GM21723 (cell line): ENCODE data around the gene TDP2.
"Not testable (repeated sequence)": the region's sequence is repeated elsewhere in the genome, so short reads cannot be mapped to it uniquely, and the experiment has no call there.

Source experiments
- ATAC-seq: cut with Tn5 transposase; IDR thresholded peaks from one replicate; pipeline ENCODE4 v1.9.1; 2021; ENCODE audit warnings: mild to moderate bottlenecking, moderate library complexity; ENCODE audit not compliant: unreplicated experiment

Gene TDP2

GRCh38 chr6:24655215-24655614, 11.5 kb downstream of the TDP2 start:
- ATAC-seq, result no peak

DNA sequence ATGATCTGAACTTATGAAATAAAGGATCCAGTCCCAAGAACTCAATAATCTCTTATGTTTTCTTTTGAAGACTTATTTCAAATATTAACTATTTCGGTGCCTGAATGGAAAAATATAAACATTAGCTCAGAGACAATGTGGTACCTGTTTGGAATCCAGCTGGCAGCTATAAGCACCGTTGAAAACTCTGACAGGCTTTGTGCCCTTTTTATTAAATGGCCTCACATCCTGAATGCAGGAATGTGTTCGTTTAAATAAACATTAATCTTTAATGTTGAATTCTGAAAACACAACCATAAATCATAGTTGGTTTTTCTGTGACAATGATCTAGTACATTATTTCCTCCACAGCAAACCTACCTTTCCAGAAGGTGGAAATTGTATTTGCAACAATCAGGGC, 16.3 kb downstream of the TDP2 start:
- ATAC-seq, result no peak

- no peak for ATAC-seq
These were observed 17.0 kb downstream of the TDP2 start for GRCh38 chr6:24649691-24650090.

GRCh38 chr6:24648276-24648675, 18.4 kb downstream of the TDP2 start:
- no peak for ATAC-seq

DNA sequence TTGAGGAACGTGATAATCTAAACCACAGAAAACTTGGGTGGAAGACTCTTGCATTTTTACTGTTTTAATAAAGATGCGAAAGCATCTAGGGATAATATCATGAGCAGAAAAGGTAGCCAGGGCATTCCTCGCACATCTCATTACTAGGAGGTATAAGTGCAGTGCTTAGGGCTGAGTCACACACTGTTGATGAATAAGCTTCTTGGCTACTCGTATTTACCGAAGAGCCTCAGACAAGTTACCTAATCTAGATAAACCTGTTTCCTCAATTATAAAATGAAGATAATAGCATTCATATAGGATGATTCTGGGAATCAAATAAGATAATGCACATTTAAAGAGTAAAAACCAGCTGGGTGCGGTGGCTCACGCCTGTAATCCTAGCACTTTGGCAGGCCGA, 19.9 kb downstream of the TDP2 start:
- ATAC-seq, result no peak

DNA sequence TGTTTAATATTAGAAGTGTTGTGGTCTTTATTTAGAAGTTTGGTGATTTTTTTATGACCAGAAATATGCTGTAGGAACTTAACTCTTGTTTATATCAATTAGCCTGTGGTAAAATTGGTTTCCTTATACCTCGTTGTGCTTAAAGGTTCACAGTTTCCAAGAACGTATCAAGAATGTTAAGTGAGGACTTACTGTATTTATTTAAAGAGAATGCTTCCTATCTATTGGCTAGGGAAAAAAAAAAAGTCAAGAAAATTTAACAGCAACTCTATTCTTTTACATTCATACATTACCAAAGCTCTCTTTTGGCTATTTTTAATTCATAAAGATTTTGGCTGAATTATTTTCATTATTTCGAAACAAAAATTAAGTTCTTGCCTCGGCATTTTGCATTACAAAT, 22.3 kb downstream of the TDP2 start:
- no peak for ATAC-seq

GRCh38 chr6:24643920-24644319, 22.8 kb downstream of the TDP2 start:
- ATAC-seq, result no peak

DNA sequence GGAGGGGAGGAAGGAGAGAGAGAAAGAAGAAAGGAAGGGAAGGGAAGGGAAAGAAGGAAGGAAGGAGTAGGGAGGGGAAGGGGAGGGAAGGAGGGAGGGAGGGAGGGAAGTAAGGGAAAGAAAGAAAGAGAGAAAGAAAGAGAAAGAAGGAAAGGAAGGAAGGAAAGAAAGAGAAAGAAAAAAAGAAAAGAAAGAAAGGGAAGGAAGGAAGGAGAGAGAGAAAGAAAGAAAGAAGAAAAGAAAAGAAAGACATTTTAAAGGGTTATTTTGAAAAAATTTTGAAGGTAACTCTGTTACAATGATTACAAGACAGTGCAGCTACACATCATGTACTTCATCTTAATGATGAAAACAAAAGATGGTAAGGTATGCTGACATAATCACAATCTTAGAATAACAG, 24.6 kb downstream of the TDP2 start:
- ATAC-seq, result no peak

GRCh38 chr6:24640631-24641030, 26.1 kb downstream of the TDP2 start:
- ATAC-seq, result not testable (repeated sequence)

GRCh38 chr6:24640166-24640565, 26.5 kb downstream of the TDP2 start:
- ATAC-seq, result no peak

- no peak for ATAC-seq
These were observed 30.0 kb downstream of the TDP2 start for GRCh38 chr6:24636681-24637080.

GRCh38 chr6:24632573-24632972, 34.1 kb downstream of the TDP2 start:
- no peak for ATAC-seq

- ATAC-seq, result no peak
These were observed 35.0 kb downstream of the TDP2 start for GRCh38 chr6:24631671-24632070.

GRCh38 chr6:24630856-24631505, 35.7 kb downstream of the TDP2 start:
- no peak for ATAC-seq

- ATAC-seq, result no peak
These were observed 44.9 kb downstream of the TDP2 start for GRCh38 chr6:24621626-24622289.

- ATAC-seq, result no peak
These were observed 46.1 kb downstream of the TDP2 start for GRCh38 chr6:24620637-24621036.

GRCh38 chr6:24619661-24620060, 47.0 kb downstream of the TDP2 start:
- ATAC-seq, result no peak

DNA sequence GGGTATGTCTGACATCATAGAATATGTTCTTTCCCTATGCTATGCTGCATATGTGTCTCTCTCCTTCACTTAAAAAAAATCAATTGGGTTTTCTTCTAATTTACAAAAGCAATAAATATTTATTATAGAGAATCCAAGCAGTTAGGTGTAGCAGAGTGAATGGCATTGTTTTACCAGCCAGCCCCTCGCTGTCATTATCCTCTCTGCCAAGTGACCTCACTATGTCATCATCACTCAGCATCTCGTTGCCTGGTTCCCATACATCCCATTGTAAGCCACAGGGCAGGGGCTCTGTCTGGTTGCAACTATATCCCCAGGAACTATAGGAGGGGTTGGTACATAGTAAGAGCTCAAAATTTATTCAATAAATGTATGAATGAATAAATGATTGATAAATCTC, 52.1 kb downstream of the TDP2 start:
- no peak for ATAC-seq

DNA sequence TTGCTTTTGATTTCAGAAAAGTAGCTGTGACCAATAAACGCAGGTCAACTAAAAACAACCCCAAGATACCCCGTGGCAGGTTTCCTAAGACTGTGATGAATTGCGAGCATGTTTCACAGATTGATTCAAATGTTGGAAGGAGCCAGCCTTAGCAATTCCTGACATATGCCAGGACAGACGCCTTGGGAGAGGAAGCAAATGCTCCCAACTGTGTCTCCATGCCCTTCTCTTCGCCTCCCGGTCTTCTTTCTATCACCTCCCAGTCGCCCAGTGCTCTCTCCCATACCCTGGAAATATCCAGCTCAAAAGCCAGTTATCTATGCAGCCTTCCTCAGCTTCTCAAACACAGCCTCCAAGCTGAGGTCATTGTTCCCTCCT, 52.7 kb downstream of the TDP2 start:
- no peak for ATAC-seq

- no peak for ATAC-seq
These were observed 53.2 kb downstream of the TDP2 start for GRCh38 chr6:24613361-24614042.

- no peak for ATAC-seq
These were observed 56.0 kb downstream of the TDP2 start for GRCh38 chr6:24610672-24611071.
